ENCODE results near the gene RBFOX1. TPM values are rescaled to one million over a fixed set of nuclear protein-coding genes. Genes with fewer than 3 reads are reported as not detected.

Gene RBFOX1
- total RNA-seq, 1 experiment from 2014 or later = not detected

DNA sequence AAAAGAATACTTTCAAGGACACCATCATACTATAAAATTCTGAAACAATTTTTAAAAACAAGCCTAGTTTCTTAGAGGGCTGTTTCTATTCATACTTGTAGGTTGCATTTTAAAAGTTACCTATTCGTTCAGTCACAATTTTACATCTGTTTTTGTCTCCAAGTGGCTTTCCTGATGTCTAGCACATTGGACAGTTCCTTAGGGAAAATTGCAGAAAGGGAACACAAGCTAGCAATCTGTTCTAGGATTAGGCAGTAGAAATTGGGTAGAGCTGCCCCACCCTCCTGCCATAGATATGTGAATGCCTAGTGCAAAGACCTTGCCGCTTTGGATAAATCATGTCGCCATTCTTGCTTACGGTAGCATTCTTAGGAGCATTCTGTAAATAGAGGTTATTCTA, 358.9 kb downstream of the RBFOX1 start:
- Histone ChIP-seq H3K9me2 (ENCODE audit: insufficient read depth) (no peaks in the 10 kb centered on the region), H3K9ac (ENCODE audit: low read length) (no peak overlapping the region), H4K20me1 (ENCODE audit: insufficient read depth) (no peaks in the 10 kb centered on the region), H3K36me3 (ENCODE audit: control insufficient read depth in 1 of 2, insufficient read depth in 2 of 2, low read length in 2 of 2) (no peaks in the 10 kb centered on the region), H3K4me3 (replicated peaks in 1 of 2; ENCODE audit: low read depth in 1 of 2, low read length in 2 of 2) (no peak overlapping the region), H3K9me3 (ENCODE audit: control insufficient read depth in 1 of 2, insufficient read depth in 1 of 2, low read depth in 1 of 2, low read length in 2 of 2) (peaks cover 5 to 22% of the 10 kb centered on the region in 2 experiments; a peak in 2 of 4 replicates), H3K27ac (ENCODE audit: low read depth, low read length) (no peak overlapping the region), H3K27me3 (ENCODE audit: insufficient read depth, low read length) (no peaks in the 10 kb centered on the region), H3K79me2 (ENCODE audit: insufficient read depth, low read length) (no peaks in the 10 kb centered on the region), H3K4me1 (ENCODE audit: control insufficient read depth in 1 of 2, insufficient read depth in 2 of 2, low read length in 2 of 2) (no peaks in the 10 kb centered on the region), H2AFZ (ENCODE audit: low read depth, low read length, poor library complexity, severe bottlenecking) (no peak overlapping the region), H3K4me2 (ENCODE audit: low read length) (no peak overlapping the region)
- intact Hi-C loops (cut with micrococcal nuclease) = no loop called here
- RAD21 ChIA-PET (ENCODE audit: low non-redundant PET in 1 of 2, low total read pairs in 2 of 2, uncharacterized antibody in 2 of 2, unreplicated experiment in 2 of 2) = no interaction called here
- BruUV-seq (replicated peaks) = no TSS peak
- ATAC-seq (no peak), DNase-seq (ENCODE audit: low read depth, low spot score) (no peak)
- TF ChIP-seq TCF7L2 (IDR thresholded peaks at IDR 0.05; ENCODE audit: borderline replicate concordance, extremely low read depth, insufficient read depth, insufficient read length) (no peak), ATF3 (IDR thresholded peaks at IDR 0.05) (no peak), CEBPB (IDR thresholded peaks at IDR 0.05; ENCODE audit: low read depth) (no peak), EGR1 (IDR thresholded peaks at IDR 0.05; ENCODE audit: low read depth) (no peak), REST (IDR thresholded peaks at IDR 0.05; ENCODE audit: low read depth) (no peak), RAD21 (IDR thresholded peaks at IDR 0.05; ENCODE audit: low read depth) (no peak), SIN3A (IDR thresholded peaks at IDR 0.05; ENCODE audit: low read depth) (no peak), SP1 (IDR thresholded peaks at IDR 0.05; ENCODE audit: low read depth) (no peak), ELF1 (IDR thresholded peaks at IDR 0.05; ENCODE audit: borderline replicate concordance, low read depth) (no peak), FOSL1 (IDR thresholded peaks at IDR 0.05; ENCODE audit: low read depth) (no peak), ZBTB33 (IDR thresholded peaks at IDR 0.05; ENCODE audit: extremely low read depth, insufficient replicate concordance, low read length) (no peak), EZH2phosphoT487 (IDR thresholded peaks at IDR 0.05; ENCODE audit: borderline replicate concordance) (no peak), POLR2AphosphoS5 (IDR thresholded peaks at IDR 0.05; ENCODE audit: low read depth, low read length) (no peak), ZNF274 (IDR thresholded peaks at IDR 0.05; ENCODE audit: low read depth, low read length) (no peak)
- TF ChIP-seq, protein P1, sequence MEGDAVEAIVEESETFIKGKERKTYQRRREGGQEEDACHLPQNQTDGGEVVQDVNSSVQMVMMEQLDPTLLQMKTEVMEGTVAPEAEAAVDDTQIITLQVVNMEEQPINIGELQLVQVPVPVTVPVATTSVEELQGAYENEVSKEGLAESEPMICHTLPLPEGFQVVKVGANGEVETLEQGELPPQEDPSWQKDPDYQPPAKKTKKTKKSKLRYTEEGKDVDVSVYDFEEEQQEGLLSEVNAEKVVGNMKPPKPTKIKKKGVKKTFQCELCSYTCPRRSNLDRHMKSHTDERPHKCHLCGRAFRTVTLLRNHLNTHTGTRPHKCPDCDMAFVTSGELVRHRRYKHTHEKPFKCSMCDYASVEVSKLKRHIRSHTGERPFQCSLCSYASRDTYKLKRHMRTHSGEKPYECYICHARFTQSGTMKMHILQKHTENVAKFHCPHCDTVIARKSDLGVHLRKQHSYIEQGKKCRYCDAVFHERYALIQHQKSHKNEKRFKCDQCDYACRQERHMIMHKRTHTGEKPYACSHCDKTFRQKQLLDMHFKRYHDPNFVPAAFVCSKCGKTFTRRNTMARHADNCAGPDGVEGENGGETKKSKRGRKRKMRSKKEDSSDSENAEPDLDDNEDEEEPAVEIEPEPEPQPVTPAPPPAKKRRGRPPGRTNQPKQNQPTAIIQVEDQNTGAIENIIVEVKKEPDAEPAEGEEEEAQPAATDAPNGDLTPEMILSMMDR (IDR thresholded peaks at IDR 0.05 in 2 of 3, conservative IDR thresholded peaks at IDR 0.05 in 1 of 3; ENCODE audit: borderline replicate concordance in 1 of 3, insufficient read depth in 1 of 3, low read depth in 2 of 3, low read length in 2 of 3) = no peak
- TF ChIP-seq, protein P2, sequence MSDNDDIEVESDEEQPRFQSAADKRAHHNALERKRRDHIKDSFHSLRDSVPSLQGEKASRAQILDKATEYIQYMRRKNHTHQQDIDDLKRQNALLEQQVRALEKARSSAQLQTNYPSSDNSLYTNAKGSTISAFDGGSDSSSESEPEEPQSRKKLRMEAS (IDR thresholded peaks at IDR 0.05) = no peak
- POLR2A ChIA-PET = no interaction called here
- CTCF ChIA-PET = no interaction called here
